ENCODE results near the gene MST1R.

GRCh38 chr3:49939858-49940666 lies 36.4 kb upstream of the MST1R start, which contains the start of gene RBM6:
- TF ChIP-seq YY1 (IDR thresholded peaks at IDR 0.05; ENCODE audit: insufficient read depth, insufficient read length) (no peak), ZNF274 (IDR thresholded peaks at IDR 0.05; ENCODE audit: low read depth, low read length) (no peak)
